IPS-18a (cell line): ENCODE data around the gene TKT.
"Not testable (repeated sequence)": the region's sequence is repeated elsewhere in the genome, so short reads cannot be mapped to it uniquely, and the experiment has no call there.

ENCODE experiments used
- H3K27ac ChIP-seq: one replicate; pipeline ENCODE4 v1.5.1; 2013; ENCODE audit warnings: low read length
- H3K27me3 ChIP-seq: one replicate; pipeline ENCODE4 v1.6.1; 2013; ENCODE audit warnings: mild to moderate bottlenecking, low read length; ENCODE audit not compliant: control insufficient read depth, insufficient read depth
- H3K36me3 ChIP-seq: one replicate; pipeline ENCODE4 v1.6.1; 2013; ENCODE audit warnings: low read depth, low read length; ENCODE audit not compliant: control insufficient read depth
- H3K4me1 ChIP-seq: one replicate; pipeline ENCODE4 v1.6.1; 2013; ENCODE audit warnings: low read depth, low read length; ENCODE audit not compliant: control insufficient read depth
- H3K4me3 ChIP-seq: one replicate; pipeline ENCODE4 v1.5.1; 2013; ENCODE audit warnings: low read length
- H3K9ac ChIP-seq: one replicate; pipeline ENCODE4 v1.6.1; 2013; ENCODE audit warnings: mild to moderate bottlenecking, low read length, moderate library complexity
- H3K9me3 ChIP-seq: one replicate; pipeline ENCODE4 v1.6.1; 2013; ENCODE audit warnings: low read depth, low read length; ENCODE audit not compliant: control insufficient read depth

Gene TKT

DNA sequence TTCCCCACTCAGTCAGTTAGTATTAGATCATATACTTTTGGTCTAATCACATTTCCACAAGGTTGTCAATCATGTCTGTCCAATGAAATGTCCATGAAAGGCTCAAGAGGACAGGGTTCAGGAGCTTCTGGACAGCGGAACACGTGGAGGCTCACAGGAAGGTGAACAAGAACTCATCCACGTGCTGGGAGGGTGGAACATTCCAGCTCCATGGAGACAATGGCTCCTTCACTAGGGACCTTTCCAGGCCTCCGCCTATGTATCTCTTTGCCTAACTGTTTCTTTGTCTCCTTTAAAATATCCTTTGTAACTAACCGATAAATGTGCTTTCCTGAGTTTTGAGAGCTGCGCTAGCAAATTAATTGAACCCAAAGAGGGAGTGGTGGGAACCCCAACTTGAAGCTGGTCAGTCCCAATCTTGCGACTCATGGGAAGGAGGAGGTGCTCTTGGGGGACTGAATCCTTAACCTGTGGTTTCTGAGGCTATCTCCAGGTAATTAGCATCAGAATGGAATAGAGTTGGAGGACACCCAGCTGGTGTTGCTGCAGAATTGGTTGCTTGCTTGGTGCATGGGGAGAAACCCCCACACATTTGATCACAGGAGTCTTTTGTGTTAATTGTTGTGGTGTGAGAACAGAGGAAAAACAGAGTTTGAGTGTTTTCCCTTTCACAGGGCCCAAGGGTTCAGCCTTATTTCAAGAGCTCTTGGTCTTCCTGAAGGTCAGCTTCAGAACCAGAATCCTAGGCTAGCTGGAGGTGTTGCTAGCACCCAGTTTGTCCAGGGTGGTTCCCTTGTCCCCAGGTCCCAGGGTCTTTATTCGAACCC is 3.0 kb upstream of the TKT start:
- peaks cover 24% of the 10 kb centered on the region for H3K4me1 ChIP-seq
- H3K36me3 ChIP-seq, result no peaks in the 10 kb centered on the region
- peak overlapping the region; percentile 78 for H3K27ac ChIP-seq
- H3K9me3 ChIP-seq, result no peaks in the 10 kb centered on the region
- H3K4me3 ChIP-seq, result peak overlapping the region; percentile 18
- no peaks in the 10 kb centered on the region for H3K27me3 ChIP-seq
- H3K9ac ChIP-seq, result peak overlapping the region; percentile 43

- H3K9me3 ChIP-seq, result no peaks in the 10 kb centered on the region
- H3K4me1 ChIP-seq, result peaks cover 25% of the 10 kb centered on the region
- no peaks in the 10 kb centered on the region for H3K36me3 ChIP-seq
- no peak overlapping the region for H3K4me3 ChIP-seq
- no peak overlapping the region for H3K9ac ChIP-seq
- no peaks in the 10 kb centered on the region for H3K27me3 ChIP-seq
- no peak overlapping the region for H3K27ac ChIP-seq
These were observed 1.6 kb upstream of the TKT start for GRCh38 chr3:53257465-53257864.

GRCh38 chr3:53256704-53257055 is 858 bp upstream of the TKT start:
- Histone ChIP-seq H3K27me3 (no peaks in the 10 kb centered on the region), H3K4me1 (peaks cover 30% of the 10 kb centered on the region), H3K9me3 (no peaks in the 10 kb centered on the region), H3K4me3 (no peak overlapping the region), H3K9ac (no peak overlapping the region), H3K27ac (no peak overlapping the region), H3K36me3 (no peaks in the 10 kb centered on the region)

DNA sequence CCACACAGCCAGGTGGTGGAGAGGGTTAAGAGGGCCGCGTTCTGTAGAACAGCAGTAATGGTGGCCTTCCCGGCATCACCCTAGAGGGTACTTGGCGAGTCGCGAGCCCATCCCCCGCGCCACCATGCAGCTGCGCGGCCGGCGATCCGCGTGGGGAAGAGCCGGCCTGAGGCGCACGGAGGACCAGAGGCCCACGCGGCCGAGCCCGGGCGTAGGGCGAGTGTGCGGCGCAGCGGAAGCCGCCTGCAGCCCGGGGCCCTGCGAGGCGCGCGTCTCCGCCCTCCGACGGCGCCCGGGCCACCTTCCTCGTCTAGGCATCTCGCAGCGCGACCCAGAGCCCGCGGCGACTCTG is 423 bp downstream of the TKT start:
- no peaks in the 10 kb centered on the region for H3K9me3 ChIP-seq
- peaks cover 36% of the 10 kb centered on the region for H3K4me1 ChIP-seq
- H3K4me3 ChIP-seq, result peak overlapping the region; percentile 85
- no peaks in the 10 kb centered on the region for H3K36me3 ChIP-seq
- H3K27ac ChIP-seq, result peak overlapping the region; percentile 12
- peak overlapping the region; percentile 93 for H3K9ac ChIP-seq
- no peaks in the 10 kb centered on the region for H3K27me3 ChIP-seq

DNA sequence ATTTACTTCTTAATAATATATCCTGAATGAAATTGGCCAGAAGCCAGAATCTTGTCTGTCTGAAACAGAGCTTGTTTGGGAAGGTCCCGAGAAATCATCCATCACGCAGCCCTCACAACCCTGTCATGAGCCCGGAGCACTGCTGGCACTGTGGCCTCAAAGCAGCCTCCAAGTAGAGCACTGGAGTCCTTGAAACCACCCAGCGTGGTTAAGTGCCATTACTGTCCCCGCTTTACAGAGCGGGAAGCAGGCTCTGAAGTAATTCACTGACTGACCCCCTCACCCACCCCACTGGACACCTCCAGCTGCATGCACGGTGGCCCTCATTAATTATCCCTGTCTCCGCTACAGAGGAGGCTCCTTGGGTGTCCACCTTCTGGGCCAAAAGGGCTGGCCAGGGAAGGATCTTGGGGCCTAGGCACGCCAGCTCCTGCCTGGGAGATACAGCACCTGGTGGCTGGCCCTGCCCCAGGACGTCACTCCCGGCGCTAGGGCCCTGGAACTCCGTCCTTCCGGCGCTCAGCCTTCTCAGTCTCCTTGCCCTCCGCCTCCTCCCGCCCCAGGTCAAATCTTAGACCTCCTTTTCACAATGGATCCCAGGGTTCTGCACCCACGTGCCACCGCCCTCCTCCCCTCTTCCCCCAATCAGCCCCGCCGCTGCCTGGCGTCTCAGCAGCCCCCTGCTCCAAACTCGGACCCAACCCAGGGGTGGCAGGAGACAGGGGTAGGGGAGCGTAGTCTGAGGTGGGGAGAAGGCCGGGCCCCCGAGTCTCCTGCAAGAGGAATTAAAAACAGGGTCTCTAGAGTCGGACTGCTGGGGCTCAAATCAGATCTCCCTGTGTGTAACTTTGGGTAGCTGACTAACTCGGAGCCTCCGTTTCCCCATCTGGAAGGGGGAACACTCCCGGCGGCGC is 1.1 kb downstream of the TKT start:
- Histone ChIP-seq H3K9me3 (no peaks in the 10 kb centered on the region), H3K9ac (peak overlapping the region; percentile 93), H3K4me3 (peak overlapping the region; percentile 85), H3K27me3 (no peaks in the 10 kb centered on the region), H3K4me1 (peaks cover 36% of the 10 kb centered on the region), H3K27ac (peak overlapping the region; percentile 12), H3K36me3 (no peaks in the 10 kb centered on the region)

GRCh38 chr3:53253707-53254508 is 1.9 kb downstream of the TKT start:
- H3K4me3 ChIP-seq, result peak overlapping the region; percentile 85
- H3K9me3 ChIP-seq, result no peaks in the 10 kb centered on the region
- H3K4me1 ChIP-seq, result peaks cover 30% of the 10 kb centered on the region
- peak overlapping the region; percentile 93 for H3K9ac ChIP-seq
- H3K27me3 ChIP-seq, result no peaks in the 10 kb centered on the region
- H3K36me3 ChIP-seq, result no peaks in the 10 kb centered on the region
- H3K27ac ChIP-seq, result no peak overlapping the region

DNA sequence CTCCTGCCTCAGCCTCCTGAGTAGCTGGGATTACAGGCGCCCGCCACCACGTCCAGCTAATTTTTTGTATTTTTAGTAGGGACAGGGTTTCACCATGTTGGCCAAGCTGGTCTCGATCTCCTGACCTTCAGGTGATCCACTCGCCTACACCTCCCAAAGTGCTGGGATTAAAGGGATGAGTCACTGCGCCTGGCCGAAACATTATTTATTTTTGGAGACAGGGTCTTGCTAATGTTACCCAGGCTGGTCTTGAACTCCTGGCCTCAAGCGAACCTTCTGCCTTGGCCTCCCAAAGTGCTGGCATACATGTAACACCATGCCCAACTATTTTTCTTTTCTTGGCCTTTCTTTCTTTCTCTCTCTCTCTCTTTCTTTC is 2.9 kb downstream of the TKT start:
- H3K36me3 ChIP-seq, H3K9ac ChIP-seq, H3K27me3 ChIP-seq, H3K9me3 ChIP-seq, H3K27ac ChIP-seq: not testable (repeated sequence)
- peaks cover 21% of the 10 kb centered on the region for H3K4me1 ChIP-seq
- H3K4me3 ChIP-seq, result peak overlapping the region; percentile 85

DNA sequence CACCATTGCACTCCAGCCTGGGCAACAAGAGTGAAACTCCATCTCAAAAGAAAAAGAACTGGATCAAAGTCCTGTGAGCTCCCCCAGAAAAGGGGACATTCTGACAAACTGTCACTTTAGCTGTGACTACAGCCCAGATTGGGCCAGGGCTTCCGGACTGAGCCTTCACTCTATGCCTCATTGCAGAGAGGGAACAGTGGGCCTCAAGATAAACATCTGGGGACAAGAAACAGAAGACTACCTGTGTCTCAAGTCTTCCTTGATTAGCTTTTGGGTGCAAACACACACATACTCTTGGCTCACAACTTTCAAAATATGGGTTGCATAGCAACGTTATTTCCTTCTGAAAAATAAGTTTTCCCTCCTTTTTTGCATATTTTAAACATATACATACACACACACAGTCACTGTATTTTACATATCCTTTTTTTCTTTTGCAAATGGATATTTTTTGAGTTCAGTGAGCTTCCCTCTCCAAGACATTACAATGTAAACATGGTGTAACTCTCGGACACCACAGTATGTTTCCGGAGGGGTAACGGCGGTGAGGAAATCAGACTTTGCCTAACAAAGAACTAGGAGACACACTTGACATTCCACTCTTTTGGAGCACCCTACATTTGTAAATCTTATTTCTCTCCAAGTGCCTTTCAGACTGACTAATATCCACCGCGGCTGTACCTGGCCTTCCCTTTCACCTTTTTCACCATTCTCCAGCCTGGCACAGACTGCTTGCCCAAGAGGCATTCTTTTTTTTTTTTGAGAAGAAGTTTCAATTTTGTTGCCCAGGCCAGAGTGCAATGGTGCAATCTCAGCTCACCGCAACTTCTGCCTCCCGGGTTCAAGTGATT is 3.5 kb downstream of the TKT start:
- peak overlapping the region; percentile 85 for H3K4me3 ChIP-seq
- H3K27me3 ChIP-seq, result no peaks in the 10 kb centered on the region
- H3K4me1 ChIP-seq, result peaks cover 21% of the 10 kb centered on the region

GRCh38 chr3:53250881-53251605 is 4.8 kb downstream of the TKT start:
- H3K9me3 ChIP-seq, result no peaks in the 10 kb centered on the region
- H3K36me3 ChIP-seq, result peaks cover 4% of the 10 kb centered on the region
- H3K9ac ChIP-seq, result no peak overlapping the region
- no peak overlapping the region for H3K4me3 ChIP-seq
- H3K27me3 ChIP-seq, result no peaks in the 10 kb centered on the region
- H3K4me1 ChIP-seq, result peaks cover 21% of the 10 kb centered on the region
- no peak overlapping the region for H3K27ac ChIP-seq

More for the DNA sequence above, 3.5 kb downstream of the TKT start:
- H3K9ac ChIP-seq, result peak overlapping the region; percentile 43
- H3K27ac ChIP-seq, result peak overlapping the region; percentile 41
- no peaks in the 10 kb centered on the region for H3K9me3 ChIP-seq
- H3K36me3 ChIP-seq, result no peaks in the 10 kb centered on the region

DNA sequence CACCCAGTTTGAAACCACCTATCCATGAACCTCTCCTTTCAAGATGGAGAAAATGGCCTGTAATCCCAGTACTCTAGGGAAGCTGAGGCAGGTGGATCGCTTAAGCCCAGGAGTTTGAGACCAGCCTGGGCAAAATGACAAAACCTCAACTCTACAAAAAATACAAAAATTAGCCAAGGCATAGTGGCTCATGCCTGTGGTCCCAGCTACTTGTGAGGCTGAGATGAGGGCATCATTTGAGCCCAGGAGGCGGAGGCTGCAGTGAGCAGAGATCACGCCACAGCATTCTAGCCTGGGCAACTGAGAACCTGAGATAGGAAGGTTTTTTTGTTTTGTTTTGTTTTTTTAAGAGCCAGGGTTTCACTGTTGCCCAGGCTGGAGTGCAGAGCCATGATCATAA is 5.4 kb downstream of the TKT start:
- Histone ChIP-seq H3K4me3 (no peak overlapping the region), H3K27ac (no peak overlapping the region), H3K36me3 (peaks cover 4% of the 10 kb centered on the region), H3K9ac (no peak overlapping the region), H3K9me3 (no peaks in the 10 kb centered on the region), H3K4me1 (peaks cover 21% of the 10 kb centered on the region), H3K27me3 (no peaks in the 10 kb centered on the region)
